ENCODE results near the gene RAD54L2.
"Not testable (repeated sequence)": the region's sequence is repeated elsewhere in the genome, so short reads cannot be mapped to it uniquely, and the experiment has no call there.

RAD54L2 gene, protein sequence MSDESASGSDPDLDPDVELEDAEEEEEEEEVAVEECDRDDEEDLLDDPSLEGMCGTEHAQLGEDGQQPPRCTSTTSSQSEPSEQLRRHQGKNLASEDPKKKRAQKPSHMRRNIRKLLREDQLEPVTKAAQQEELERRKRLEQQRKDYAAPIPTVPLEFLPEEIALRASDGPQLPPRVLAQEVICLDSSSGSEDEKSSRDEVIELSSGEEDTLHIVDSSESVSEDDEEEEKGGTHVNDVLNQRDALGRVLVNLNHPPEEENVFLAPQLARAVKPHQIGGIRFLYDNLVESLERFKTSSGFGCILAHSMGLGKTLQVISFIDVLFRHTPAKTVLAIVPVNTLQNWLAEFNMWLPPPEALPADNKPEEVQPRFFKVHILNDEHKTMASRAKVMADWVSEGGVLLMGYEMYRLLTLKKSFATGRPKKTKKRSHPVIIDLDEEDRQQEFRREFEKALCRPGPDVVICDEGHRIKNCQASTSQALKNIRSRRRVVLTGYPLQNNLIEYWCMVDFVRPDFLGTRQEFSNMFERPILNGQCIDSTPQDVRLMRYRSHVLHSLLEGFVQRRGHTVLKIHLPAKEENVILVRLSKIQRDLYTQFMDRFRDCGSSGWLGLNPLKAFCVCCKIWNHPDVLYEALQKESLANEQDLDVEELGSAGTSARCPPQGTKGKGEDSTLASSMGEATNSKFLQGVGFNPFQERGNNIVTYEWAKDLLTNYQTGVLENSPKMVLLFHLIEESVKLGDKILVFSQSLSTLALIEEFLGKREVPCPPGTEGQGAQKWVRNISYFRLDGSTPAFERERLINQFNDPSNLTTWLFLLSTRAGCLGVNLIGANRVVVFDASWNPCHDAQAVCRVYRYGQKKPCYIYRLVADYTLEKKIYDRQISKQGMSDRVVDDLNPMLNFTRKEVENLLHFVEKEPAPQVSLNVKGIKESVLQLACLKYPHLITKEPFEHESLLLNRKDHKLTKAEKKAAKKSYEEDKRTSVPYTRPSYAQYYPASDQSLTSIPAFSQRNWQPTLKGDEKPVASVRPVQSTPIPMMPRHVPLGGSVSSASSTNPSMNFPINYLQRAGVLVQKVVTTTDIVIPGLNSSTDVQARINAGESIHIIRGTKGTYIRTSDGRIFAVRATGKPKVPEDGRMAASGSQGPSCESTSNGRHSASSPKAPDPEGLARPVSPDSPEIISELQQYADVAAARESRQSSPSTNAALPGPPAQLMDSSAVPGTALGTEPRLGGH (N-terminal part only)

DNA sequence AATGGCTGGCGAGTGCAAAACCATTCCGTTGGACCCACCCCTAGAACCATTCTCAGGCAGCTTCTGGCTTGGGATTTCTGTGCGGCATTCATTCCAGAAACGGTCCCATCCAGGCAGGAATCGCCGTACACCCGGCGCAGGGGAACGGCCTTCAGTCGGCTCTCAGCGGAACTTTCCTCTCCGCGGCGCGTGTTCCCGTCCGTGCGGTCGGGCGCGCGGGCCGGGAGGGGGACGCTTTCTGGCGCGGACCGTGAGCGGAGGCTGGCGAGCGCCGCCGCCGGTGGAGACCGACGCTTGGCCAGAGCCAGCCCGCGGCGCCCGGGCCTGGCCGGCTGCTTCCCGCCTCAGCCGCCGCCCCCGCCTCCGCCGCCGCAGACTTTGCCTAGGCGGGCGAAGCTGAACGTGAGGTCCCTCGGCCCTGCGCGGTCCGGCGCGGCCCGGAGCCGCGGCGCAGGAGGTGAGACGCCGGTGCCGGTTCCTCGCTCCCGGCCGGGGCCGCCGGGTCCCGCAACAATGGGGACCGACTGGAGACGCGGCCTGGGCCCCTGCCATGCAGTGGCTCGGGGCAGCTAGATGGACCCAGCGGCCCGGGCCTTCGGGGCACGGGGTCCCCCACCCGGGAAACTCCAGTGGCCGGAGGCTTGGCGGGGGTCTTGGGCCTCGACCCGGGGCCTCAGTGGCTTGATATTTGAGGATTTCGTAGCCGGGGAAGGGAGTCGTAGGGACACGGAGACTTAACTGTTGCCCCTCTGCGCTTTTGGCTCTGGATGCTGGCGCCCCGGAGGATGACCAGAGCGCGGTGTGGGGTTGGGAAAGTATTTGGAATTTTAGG lies at the start of gene RAD54L2:
RAD54L2 (plus strand) TSS at position 261 of the 832 bp plus-strand sequence. CDS start 51,702 bp downstream, outside the sequence.
- ATAC-seq (peak; percentile 94), DNase-seq (peak; percentile 83)
- Mint-ChIP-seq H3K9me3 (no peaks in the 10 kb centered on the region), H3K4me1 (peaks cover 44% of the 10 kb centered on the region), H3K4me3 (peak within 1 kb of the TSS; percentile 81), H3K27ac (peak within 1 kb of the TSS; percentile 95 to 97), H3K27me3 (no peaks in the 10 kb centered on the region)

DNA sequence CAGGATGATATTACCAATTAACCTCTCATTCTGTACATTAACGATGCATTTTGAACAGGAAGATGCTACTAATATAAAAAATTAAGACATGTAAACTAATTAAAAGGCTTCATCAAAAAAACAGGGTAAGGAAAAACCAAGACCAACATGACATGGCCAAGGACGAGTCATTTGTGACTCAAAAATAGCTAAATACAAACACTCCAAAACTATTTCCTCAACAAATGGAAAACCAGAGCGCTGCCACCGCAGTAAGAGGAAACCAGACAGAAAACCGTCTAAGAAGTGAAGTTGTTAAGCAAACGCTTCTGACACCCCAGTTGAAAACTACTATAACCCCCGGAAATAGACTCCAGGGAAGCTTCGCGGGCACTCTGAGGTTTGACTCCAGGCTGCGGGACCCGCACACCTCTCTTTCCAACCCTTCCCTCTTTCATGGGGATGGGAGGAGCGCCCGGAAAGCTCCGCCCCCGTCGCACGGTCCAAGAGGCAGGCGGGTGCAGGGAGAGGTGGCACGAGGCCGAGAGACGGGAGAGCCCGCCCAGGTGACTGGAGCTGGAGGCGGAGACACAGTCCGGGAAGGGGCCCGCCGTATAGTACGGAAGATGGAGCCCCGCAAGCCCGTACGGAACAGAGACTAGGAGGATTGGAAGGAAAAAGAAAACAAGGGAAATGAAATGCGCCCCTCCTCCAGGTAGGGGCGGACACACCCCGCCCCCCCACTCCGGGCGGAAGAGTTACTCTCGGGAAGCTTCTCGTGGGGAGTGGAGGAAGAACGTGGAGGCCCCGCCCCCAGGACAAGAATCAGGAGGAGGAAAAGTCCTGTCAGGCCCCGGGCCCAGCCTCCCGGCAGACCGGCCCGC lies 39.4 kb upstream of the RAD54L2 start:
- H3K9me3 Mint-ChIP-seq: no peaks in the 10 kb centered on the region
- H3K4me3 Mint-ChIP-seq: peak overlapping the region; percentile 87 to 99
- peak; percentile 74 to 84 for DNase-seq
- peak overlapping the region; percentile 82 to 96 for H3K27ac Mint-ChIP-seq
- peak; percentile 76 for ATAC-seq
- peaks cover 23% of the 10 kb centered on the region for H3K4me1 Mint-ChIP-seq
- no peaks in the 10 kb centered on the region for H3K27me3 Mint-ChIP-seq

DNA sequence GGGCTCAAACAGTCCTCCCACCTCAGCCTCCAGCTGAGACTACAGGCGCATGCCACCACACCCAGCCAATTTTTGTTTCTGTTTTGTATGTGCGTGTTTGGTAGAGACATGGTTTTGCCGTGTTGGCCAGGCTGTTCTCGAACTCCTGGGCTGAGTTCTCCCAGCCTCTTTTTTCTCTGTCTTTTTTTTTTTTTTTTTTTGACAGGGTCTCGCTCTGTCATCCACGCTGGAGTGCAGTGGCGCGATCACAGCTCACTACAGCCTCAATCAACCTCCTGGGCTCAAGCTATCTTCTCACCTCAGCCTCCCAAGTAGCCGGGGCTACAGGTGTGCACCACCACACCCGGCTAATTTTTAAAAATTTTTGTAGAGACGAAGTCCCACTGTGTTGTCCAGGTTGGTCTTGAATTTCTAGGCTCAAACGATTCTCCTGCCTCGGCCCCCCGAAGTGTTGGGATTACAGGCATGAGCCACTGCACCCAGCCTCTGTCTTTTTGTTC lies 37.8 kb upstream of the RAD54L2 start:
- DNase-seq (peak in 1 of 2 donors; percentile 18), ATAC-seq (no peak)
- Mint-ChIP-seq H3K4me3 (peak overlapping the region; percentile 87 to 99), H3K4me1 (peaks cover 22% of the 10 kb centered on the region), H3K27ac (peak overlapping the region; percentile 93 to 95), H3K27me3 (no peaks in the 10 kb centered on the region), H3K9me3 (no peaks in the 10 kb centered on the region)

DNA sequence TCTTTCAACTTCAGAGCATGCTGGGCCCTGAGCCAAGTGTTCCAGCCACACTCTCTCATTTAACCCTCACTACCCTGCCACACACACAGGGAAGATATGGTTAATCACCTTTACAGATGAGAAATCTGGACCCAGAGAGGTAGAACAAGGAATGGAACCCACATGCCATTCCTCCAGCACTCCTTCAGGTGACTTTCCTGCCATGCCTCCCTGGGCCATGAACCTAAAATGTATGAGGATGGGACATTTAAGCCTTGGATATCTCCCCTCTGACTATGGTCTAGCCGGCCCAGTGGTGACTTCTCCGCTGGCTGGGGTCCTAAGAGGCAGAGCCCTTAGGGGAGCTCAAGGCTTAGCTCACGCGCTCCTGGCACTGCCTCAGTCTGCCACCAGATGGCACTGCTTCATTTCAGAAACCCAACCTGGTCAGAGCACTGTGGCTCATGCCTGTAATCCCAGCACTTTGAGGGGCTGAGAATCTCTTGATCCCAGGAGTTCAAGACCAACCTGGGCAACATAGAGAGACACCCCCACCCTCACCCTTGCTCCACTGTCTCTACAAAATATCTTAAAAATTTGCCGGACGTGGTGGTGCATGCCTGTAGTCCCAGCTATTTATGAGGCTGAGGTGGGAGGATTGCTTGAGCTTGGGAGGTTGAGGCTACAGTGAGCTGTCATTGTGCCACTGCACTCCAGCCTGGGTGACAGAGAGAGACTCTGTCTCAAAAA lies 36.5 kb upstream of the RAD54L2 start:
- peaks cover 11% of the 10 kb centered on the region for H3K4me1 Mint-ChIP-seq
- H3K27ac Mint-ChIP-seq: peak overlapping the region; percentile 20 to 25
- ATAC-seq (peak; percentile 42), DNase-seq (peak; percentile 76 to 81)
- H3K4me3 Mint-ChIP-seq: peak overlapping the region; percentile 7 to 12
- no peaks in the 10 kb centered on the region for H3K9me3 Mint-ChIP-seq
- no peaks in the 10 kb centered on the region for H3K27me3 Mint-ChIP-seq

DNA sequence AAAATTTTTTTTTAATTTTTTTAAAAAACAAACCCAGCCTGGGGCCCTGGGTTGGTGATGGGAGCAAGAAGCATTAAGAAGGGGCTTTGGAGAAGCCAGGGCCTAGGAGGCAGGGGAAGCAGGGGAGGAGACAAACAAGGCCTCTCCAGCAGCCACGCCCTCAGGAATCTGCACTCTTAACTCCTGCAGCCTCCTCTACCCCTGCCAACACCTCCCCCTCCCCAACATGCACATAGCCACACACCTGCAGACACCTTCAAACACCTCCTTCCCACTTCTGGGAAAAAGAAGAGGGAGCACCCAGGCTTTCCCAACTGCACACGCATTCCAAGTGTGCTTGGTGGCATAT lies 36.0 kb upstream of the RAD54L2 start:
- H3K4me3 Mint-ChIP-seq: no peak overlapping the region
- H3K9me3 Mint-ChIP-seq: no peaks in the 10 kb centered on the region
- no peak for ATAC-seq
- no peak for DNase-seq
- peaks cover 7% of the 10 kb centered on the region for H3K4me1 Mint-ChIP-seq
- no peak overlapping the region for H3K27ac Mint-ChIP-seq
- no peaks in the 10 kb centered on the region for H3K27me3 Mint-ChIP-seq

DNA sequence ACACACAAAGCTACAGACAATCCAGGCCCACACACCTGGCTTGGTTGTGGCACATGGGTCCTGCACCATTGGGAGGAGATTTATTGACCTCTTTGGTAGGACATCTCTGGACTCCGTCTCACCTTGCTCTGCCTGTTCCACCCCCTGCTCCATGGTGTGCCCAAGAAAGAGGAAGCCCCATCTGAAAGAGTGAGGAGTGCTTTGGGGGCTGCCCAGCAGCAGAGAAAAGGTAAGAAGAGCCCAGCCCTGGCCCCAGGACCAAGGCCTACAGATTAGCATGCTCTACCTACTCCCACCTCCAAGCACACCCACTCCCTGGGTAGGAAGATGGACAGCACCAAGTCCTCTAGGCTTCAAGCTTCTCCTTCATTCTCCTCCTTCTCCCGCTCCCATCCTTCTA lies 35.5 kb upstream of the RAD54L2 start:
- Mint-ChIP-seq H3K9me3 (no peaks in the 10 kb centered on the region), H3K4me3 (no peak overlapping the region), H3K4me1 (peaks cover 7% of the 10 kb centered on the region), H3K27ac (no peak overlapping the region), H3K27me3 (no peaks in the 10 kb centered on the region)
- ATAC-seq (no peak), DNase-seq (no peak)

DNA sequence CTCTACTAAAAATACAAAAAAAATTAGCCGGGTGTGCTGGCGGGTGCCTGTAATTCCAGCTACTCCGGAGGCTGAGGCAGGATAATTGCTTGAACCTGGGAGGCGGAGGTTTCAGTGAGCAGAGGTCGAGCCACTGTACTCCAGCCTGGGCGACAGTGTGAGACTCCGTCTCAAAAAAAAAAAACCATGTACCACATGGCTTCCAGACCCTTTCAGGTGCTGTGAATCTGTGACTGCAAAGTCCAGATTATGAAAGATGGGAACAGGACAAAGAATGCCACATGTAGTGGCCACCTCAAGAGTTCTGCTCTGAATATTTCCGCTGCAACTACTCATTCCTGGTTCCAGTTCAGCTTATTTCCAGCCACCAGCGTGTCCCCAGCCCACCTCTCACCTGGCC lies 30.3 kb upstream of the RAD54L2 start:
- DNase-seq (no peak), ATAC-seq (no peak)
- Mint-ChIP-seq H3K4me1 (peaks cover 11% of the 10 kb centered on the region), H3K27ac (no peak overlapping the region), H3K9me3 (no peaks in the 10 kb centered on the region), H3K27me3 (no peaks in the 10 kb centered on the region), H3K4me3 (no peak overlapping the region)

DNA sequence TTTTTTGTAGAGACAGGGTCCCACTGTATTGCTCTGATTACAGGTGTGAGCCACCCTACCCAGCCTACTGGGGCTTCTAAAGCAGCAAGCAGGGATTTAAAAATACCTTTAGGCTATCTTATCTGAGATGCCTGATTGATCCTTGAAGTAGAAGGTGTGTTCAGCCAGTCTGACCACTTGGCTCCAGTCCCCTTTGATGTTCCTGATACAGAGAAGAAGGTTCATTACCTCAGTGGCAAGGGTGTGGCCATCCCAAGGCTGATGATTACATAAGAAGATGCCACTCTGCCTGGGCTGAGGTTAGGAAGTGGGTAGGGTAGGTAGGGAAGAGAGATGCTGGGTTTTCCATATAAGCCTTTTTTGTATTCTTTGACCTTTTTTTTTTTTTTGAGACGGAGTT lies 27.5 kb upstream of the RAD54L2 start:
- Mint-ChIP-seq H3K27me3 (no peaks in the 10 kb centered on the region), H3K4me3 (no peak overlapping the region), H3K4me1 (peaks cover 11% of the 10 kb centered on the region), H3K9me3 (no peaks in the 10 kb centered on the region), H3K27ac (no peak overlapping the region)
- no peak for DNase-seq
- ATAC-seq: no peak

DNA sequence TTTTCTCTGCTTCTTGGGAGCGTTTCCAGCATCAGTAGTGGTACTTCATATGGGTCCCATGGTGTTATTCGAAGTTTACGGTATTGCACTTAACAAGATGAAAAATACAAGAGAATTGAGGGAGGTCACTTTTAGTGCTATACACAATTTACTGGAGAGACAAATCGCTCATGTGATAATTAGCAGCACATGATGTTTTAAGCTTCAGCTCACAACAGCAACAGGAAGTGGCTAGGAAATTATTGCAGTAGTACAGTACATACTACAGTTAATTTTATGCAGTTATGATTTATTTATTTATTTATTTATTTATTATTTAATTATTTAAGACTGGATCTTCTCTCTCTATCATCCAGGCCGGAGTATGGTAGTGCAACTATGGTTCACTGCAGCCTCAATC lies 24.3 kb upstream of the RAD54L2 start:
- H3K27ac Mint-ChIP-seq: no peak overlapping the region
- H3K4me3 Mint-ChIP-seq: no peak overlapping the region
- H3K4me1 Mint-ChIP-seq: peaks cover 10% of the 10 kb centered on the region
- no peaks in the 10 kb centered on the region for H3K27me3 Mint-ChIP-seq
- ATAC-seq: no peak
- no peak for DNase-seq
- no peaks in the 10 kb centered on the region for H3K9me3 Mint-ChIP-seq

DNA sequence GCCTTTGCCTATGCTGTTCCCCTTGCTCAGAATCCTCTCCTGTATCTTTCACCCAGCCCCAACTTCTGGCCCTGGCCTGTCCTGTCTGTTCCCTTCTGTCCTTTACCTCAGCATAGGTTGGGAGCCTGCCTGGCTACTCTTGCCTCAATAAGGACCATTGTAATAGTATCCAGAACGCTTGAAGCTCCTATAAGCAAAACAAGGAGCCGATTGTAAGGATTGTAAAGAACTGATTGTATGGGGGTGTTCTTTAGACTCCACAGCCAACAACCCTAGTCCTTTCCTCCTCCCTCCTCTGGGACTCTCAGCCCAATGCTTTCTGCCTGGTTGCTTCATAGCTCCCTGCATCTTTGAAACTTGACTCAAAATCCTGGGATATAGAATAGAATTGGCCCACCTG lies 18.7 kb upstream of the RAD54L2 start:
- ATAC-seq (no peak), DNase-seq (no peak)
- Mint-ChIP-seq H3K9me3 (no peaks in the 10 kb centered on the region), H3K4me3 (no peak overlapping the region), H3K27me3 (no peaks in the 10 kb centered on the region), H3K27ac (no peak overlapping the region), H3K4me1 (peaks cover 6% of the 10 kb centered on the region)

DNA sequence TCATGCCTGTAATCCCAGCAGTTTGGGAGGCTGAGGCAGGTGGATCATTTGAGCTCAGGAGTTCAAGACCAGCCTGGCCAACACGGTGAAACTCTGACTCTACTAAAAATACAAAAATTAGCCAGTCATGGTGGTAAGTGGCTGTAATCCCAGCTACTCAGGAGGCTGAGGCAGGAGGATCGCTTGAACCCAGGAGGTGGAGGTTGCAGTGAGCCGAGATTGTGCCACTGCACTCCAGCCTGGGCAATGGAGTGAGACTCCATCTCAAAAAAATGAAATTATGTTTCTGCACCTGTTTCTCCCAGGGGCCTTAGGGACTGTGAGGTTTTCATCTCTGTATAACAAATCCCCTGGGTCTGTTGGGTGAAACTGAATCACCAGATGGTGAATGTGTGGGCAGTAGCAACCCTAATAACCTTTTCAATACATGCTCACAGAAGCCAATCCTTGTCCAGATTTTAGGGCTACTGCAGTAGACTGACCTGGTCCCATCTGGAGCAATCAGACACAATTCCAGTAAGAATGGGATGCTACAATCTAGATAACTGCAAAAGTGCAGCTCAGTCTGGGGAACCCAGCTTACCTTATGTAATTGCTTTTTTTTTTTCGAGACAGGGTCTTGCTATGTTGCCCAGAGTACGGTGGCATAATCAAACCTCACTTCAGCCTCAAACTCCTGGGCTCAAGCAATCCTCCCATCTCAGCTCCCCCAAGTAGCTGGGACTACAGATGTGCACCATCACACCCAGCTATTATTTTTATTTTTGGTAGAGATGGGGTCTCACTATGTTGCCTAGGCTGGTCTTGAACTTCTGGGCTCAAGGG lies 17.4 kb upstream of the RAD54L2 start:
- H3K27ac Mint-ChIP-seq, H3K4me3 Mint-ChIP-seq, H3K27me3 Mint-ChIP-seq, ATAC-seq, H3K9me3 Mint-ChIP-seq, DNase-seq, H3K4me1 Mint-ChIP-seq: not testable (repeated sequence)

DNA sequence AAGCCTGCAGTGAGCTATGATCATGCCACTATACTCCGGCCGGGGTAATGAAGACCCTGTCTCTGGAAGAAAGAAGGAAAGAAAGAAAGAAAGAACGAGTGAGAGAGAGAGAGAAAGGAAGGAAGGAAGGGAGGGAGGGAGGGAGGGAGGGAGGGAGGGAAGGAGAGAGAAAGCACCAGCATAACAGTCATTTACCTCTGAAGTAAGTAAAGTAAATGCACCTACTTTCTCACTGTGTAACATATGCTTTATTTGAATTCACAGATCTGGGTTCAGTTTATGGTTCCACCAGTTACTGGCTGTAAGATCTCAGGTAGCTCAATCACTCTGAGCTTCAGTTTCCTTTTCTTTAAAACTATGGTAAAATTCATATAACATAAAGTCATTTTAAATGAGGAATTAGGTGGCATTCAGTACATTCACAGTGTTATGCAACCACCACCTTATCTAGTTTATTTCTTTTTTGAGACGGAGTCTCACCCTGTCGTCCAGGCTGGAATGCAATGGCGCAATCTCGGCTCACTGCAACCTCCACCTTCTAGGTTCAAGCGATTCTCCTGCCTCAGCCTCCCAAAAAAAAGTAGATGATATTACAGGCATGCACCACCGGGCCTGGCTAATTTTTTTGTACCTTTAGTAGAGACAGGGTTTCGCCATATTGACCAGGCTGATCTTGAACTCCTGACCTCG lies 16.1 kb upstream of the RAD54L2 start:
- no peaks in the 10 kb centered on the region for H3K27me3 Mint-ChIP-seq
- peaks cover 6% of the 10 kb centered on the region for H3K4me1 Mint-ChIP-seq
- H3K27ac Mint-ChIP-seq: no peak overlapping the region
- no peak for ATAC-seq
- H3K4me3 Mint-ChIP-seq: no peak overlapping the region
- H3K9me3 Mint-ChIP-seq: no peaks in the 10 kb centered on the region
- DNase-seq: no peak
